ENCODE measurements around the gene XPR1. TPM values are rescaled to one million over a fixed set of nuclear protein-coding genes. Genes with fewer than 3 reads are reported as not detected.
"Not testable (repeated sequence)": the region's sequence is repeated elsewhere in the genome, so short reads cannot be mapped to it uniquely, and the experiment has no call there.

XPR1 gene
- total RNA-seq, 1 donor from 2014 or later, result 35.2 TPM

- Histone ChIP-seq H3K27me3 (ENCODE audit: insufficient read depth, low read length) (no peaks in the 10 kb centered on the region), H3K9ac (ENCODE audit: low read length) (no peak overlapping the region), H3K79me2 (ENCODE audit: insufficient read depth, low read length) (no peaks in the 10 kb centered on the region), H4K20me1 (ENCODE audit: insufficient read depth, low read length) (no peaks in the 10 kb centered on the region), H3K4me3 (ENCODE audit: insufficient read depth, low read depth, low read length) (no peak overlapping the region), H3K36me3 (ENCODE audit: insufficient read depth, low read length) (no peaks in the 10 kb centered on the region), H3K4me1 (ENCODE audit: insufficient read depth, low read length) (no peaks in the 10 kb centered on the region), H3K27ac (ENCODE audit: low read depth, low read length) (no peak overlapping the region), H3K9me3 (ENCODE audit: insufficient read depth, low read depth, low read length) (no peaks in the 10 kb centered on the region), H2AFZ (ENCODE audit: low read depth, low read length) (no peak overlapping the region), H3K4me2 (ENCODE audit: low read length) (no peak overlapping the region)
- H3K27ac Mint-ChIP-seq (ENCODE audit: unreplicated experiment), result no peak overlapping the region
- no peaks in the 10 kb centered on the region for H3K9me3 Mint-ChIP-seq (ENCODE audit: unreplicated experiment)
- H3K4me3 Mint-ChIP-seq (ENCODE audit: unreplicated experiment), result no peak overlapping the region
- no peak for DNase-seq (ENCODE audit: low read depth)
- no peak for TF ChIP-seq CTCF (IDR thresholded peaks at IDR 0.05; ENCODE audit: insufficient read depth, low read depth, low read length)
- TF ChIP-seq EZH2 (IDR thresholded peaks at IDR 0.05; ENCODE audit: insufficient read depth, low read length), result no peak
- H3K4me1 Mint-ChIP-seq (ENCODE audit: low read depth, unreplicated experiment), result no peaks in the 10 kb centered on the region
- no peaks in the 10 kb centered on the region for H3K27me3 Mint-ChIP-seq (ENCODE audit: low read depth, unreplicated experiment)
- H3K36me3 Mint-ChIP-seq (ENCODE audit: low read depth, unreplicated experiment), result no peaks in the 10 kb centered on the region
- FAIRE-seq, result no peak
These were observed 88.9 kb downstream of the XPR1 start for GRCh38 chr1:180720753-180721152.

GRCh38 chr1:180722586-180722985, 90.8 kb downstream of the XPR1 start:
- no peak overlapping the region for H3K27ac Mint-ChIP-seq (ENCODE audit: unreplicated experiment)
- Histone ChIP-seq H3K36me3 (ENCODE audit: insufficient read depth, low read length) (no peaks in the 10 kb centered on the region), H3K4me1 (ENCODE audit: insufficient read depth, low read length) (no peaks in the 10 kb centered on the region), H3K79me2 (ENCODE audit: insufficient read depth, low read length) (no peaks in the 10 kb centered on the region), H3K4me3 (ENCODE audit: insufficient read depth, low read depth, low read length) (no peak overlapping the region), H3K27me3 (ENCODE audit: insufficient read depth, low read length) (no peaks in the 10 kb centered on the region), H3K27ac (ENCODE audit: low read depth, low read length) (no peak overlapping the region), H2AFZ (ENCODE audit: low read depth, low read length) (no peak overlapping the region), H3K9ac (ENCODE audit: low read length) (no peak overlapping the region), H3K9me3 (ENCODE audit: insufficient read depth, low read depth, low read length) (no peaks in the 10 kb centered on the region), H4K20me1 (ENCODE audit: insufficient read depth, low read length) (no peaks in the 10 kb centered on the region), H3K4me2 (ENCODE audit: low read length) (no peak overlapping the region)
- no peak for TF ChIP-seq CTCF (IDR thresholded peaks at IDR 0.05; ENCODE audit: insufficient read depth, low read depth, low read length)
- no peak for TF ChIP-seq EZH2 (IDR thresholded peaks at IDR 0.05; ENCODE audit: insufficient read depth, low read length)
- peaks cover 2% of the 10 kb centered on the region for H3K36me3 Mint-ChIP-seq (ENCODE audit: low read depth, unreplicated experiment)
- H3K27me3 Mint-ChIP-seq (ENCODE audit: low read depth, unreplicated experiment), result no peaks in the 10 kb centered on the region
- H3K9me3 Mint-ChIP-seq (ENCODE audit: unreplicated experiment), result no peaks in the 10 kb centered on the region
- DNase-seq (ENCODE audit: low read depth), result no peak
- no peaks in the 10 kb centered on the region for H3K4me1 Mint-ChIP-seq (ENCODE audit: low read depth, unreplicated experiment)
- no peak for FAIRE-seq
- no peak overlapping the region for H3K4me3 Mint-ChIP-seq (ENCODE audit: unreplicated experiment)

GRCh38 chr1:180724055-180724454, 92.2 kb downstream of the XPR1 start:
- H3K27ac Mint-ChIP-seq (ENCODE audit: unreplicated experiment), result no peak overlapping the region
- TF ChIP-seq CTCF (IDR thresholded peaks at IDR 0.05; ENCODE audit: insufficient read depth, low read depth, low read length) (no peak), EZH2 (IDR thresholded peaks at IDR 0.05; ENCODE audit: insufficient read depth, low read length) (no peak)
- Histone ChIP-seq H3K4me1 (ENCODE audit: insufficient read depth, low read length) (no peaks in the 10 kb centered on the region), H3K9me3 (ENCODE audit: insufficient read depth, low read depth, low read length) (no peaks in the 10 kb centered on the region), H3K79me2 (ENCODE audit: insufficient read depth, low read length) (no peaks in the 10 kb centered on the region), H3K27me3 (ENCODE audit: insufficient read depth, low read length) (no peaks in the 10 kb centered on the region), H3K4me2 (ENCODE audit: low read length) (no peak overlapping the region), H3K36me3 (ENCODE audit: insufficient read depth, low read length) (no peaks in the 10 kb centered on the region), H3K27ac (ENCODE audit: low read depth, low read length) (no peak overlapping the region), H3K9ac (ENCODE audit: low read length) (no peak overlapping the region), H4K20me1 (ENCODE audit: insufficient read depth, low read length) (no peaks in the 10 kb centered on the region), H2AFZ (ENCODE audit: low read depth, low read length) (no peak overlapping the region), H3K4me3 (ENCODE audit: insufficient read depth, low read depth, low read length) (no peak overlapping the region)
- no peaks in the 10 kb centered on the region for H3K9me3 Mint-ChIP-seq (ENCODE audit: unreplicated experiment)
- no peaks in the 10 kb centered on the region for H3K4me1 Mint-ChIP-seq (ENCODE audit: low read depth, unreplicated experiment)
- no peak for DNase-seq (ENCODE audit: low read depth)
- H3K4me3 Mint-ChIP-seq (ENCODE audit: unreplicated experiment), result no peak overlapping the region
- FAIRE-seq, result no peak
- peaks cover 2% of the 10 kb centered on the region for H3K36me3 Mint-ChIP-seq (ENCODE audit: low read depth, unreplicated experiment)
- no peaks in the 10 kb centered on the region for H3K27me3 Mint-ChIP-seq (ENCODE audit: low read depth, unreplicated experiment)

- H3K4me3 ChIP-seq (ENCODE audit: insufficient read depth, low read depth, low read length); H3K36me3 ChIP-seq (ENCODE audit: insufficient read depth, low read length); H3K27ac Mint-ChIP-seq (ENCODE audit: unreplicated experiment); H3K27me3 ChIP-seq (ENCODE audit: insufficient read depth, low read length); H3K9ac ChIP-seq (ENCODE audit: low read length); H3K9me3 Mint-ChIP-seq (ENCODE audit: unreplicated experiment); H3K4me3 Mint-ChIP-seq (ENCODE audit: unreplicated experiment); H3K36me3 Mint-ChIP-seq (ENCODE audit: low read depth, unreplicated experiment); H3K9me3 ChIP-seq (ENCODE audit: insufficient read depth, low read depth, low read length); H3K27me3 Mint-ChIP-seq (ENCODE audit: low read depth, unreplicated experiment); H2AFZ ChIP-seq (ENCODE audit: low read depth, low read length); H3K4me1 Mint-ChIP-seq (ENCODE audit: low read depth, unreplicated experiment); H3K79me2 ChIP-seq (ENCODE audit: insufficient read depth, low read length); H3K4me2 ChIP-seq (ENCODE audit: low read length); DNase-seq (ENCODE audit: low read depth); H4K20me1 ChIP-seq (ENCODE audit: insufficient read depth, low read length); H3K27ac ChIP-seq (ENCODE audit: low read depth, low read length); H3K4me1 ChIP-seq (ENCODE audit: insufficient read depth, low read length); FAIRE-seq: not testable (repeated sequence)
These were observed 94.2 kb downstream of the XPR1 start for GRCh38 chr1:180726024-180726423.
